BE2C (cell line): Measurements from ENCODE around the gene CXCL17.

ENCODE experiments used
- DNase-seq: peaks from one replicate; pipeline ENCODE4 v3.0.0-alpha.2; 2020
- H3K27me3 ChIP-seq: fragments of 250-450 bp; sonication (Bioruptor Pico); 2 replicates; pipeline ENCODE4 v1.5.1; 2020; ENCODE audit warnings: mild to moderate bottlenecking
- H3K36me3 ChIP-seq: fragments of 250-450 bp; sonication (Bioruptor Pico); 2 replicates; pipeline ENCODE4 v1.5.1; 2020; ENCODE audit warnings: mild to moderate bottlenecking
- H3K4me1 ChIP-seq: fragments of 250-450 bp; sonication (Bioruptor Pico); 2 replicates; pipeline ENCODE4 v1.5.1; 2020
- H3K4me3 ChIP-seq: 2 replicates; pipeline ENCODE4 v1.5.1; 2011; ENCODE audit warnings: low read depth, low read length
- H3K9me3 ChIP-seq: fragments of 250-450 bp; sonication (Bioruptor Pico); 2 replicates; pipeline ENCODE4 v1.5.1; 2020
- TF ChIP-seq, protein P1 (sequence below): IDR thresholded peaks from 2 replicates; pipeline ENCODE4 v1.5.1; 2012; ENCODE audit warnings: mild to moderate bottlenecking, low read depth, low read length

Gene CXCL17

DNA sequence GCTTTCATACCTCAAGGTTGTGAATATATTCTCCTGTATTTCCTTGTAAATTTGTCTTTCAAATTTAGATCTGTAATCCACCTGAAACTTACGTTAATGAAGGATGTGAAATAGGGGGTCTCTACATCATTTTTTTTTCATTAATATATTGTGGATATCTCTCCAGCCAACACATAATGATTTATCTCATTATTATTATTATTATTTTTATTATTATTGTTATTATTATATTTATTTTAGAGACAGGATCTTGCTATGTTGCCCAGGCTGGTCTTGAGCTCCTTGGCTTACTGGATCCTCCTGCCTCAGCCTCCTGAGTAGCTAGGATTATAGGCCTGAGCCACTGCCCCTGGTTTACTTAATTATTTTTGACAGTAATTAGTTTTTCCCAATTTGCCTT, 11.3 kb downstream of the CXCL17 start:
- no peaks in the 10 kb centered on the region for H3K4me1 ChIP-seq
- H3K4me3 ChIP-seq, result no peak overlapping the region
- no peaks in the 10 kb centered on the region for H3K27me3 ChIP-seq
- TF ChIP-seq, protein P1, sequence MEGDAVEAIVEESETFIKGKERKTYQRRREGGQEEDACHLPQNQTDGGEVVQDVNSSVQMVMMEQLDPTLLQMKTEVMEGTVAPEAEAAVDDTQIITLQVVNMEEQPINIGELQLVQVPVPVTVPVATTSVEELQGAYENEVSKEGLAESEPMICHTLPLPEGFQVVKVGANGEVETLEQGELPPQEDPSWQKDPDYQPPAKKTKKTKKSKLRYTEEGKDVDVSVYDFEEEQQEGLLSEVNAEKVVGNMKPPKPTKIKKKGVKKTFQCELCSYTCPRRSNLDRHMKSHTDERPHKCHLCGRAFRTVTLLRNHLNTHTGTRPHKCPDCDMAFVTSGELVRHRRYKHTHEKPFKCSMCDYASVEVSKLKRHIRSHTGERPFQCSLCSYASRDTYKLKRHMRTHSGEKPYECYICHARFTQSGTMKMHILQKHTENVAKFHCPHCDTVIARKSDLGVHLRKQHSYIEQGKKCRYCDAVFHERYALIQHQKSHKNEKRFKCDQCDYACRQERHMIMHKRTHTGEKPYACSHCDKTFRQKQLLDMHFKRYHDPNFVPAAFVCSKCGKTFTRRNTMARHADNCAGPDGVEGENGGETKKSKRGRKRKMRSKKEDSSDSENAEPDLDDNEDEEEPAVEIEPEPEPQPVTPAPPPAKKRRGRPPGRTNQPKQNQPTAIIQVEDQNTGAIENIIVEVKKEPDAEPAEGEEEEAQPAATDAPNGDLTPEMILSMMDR, result no peak
- no peak for DNase-seq
- H3K9me3 ChIP-seq, result no peaks in the 10 kb centered on the region
- H3K36me3 ChIP-seq, result no peaks in the 10 kb centered on the region

DNA sequence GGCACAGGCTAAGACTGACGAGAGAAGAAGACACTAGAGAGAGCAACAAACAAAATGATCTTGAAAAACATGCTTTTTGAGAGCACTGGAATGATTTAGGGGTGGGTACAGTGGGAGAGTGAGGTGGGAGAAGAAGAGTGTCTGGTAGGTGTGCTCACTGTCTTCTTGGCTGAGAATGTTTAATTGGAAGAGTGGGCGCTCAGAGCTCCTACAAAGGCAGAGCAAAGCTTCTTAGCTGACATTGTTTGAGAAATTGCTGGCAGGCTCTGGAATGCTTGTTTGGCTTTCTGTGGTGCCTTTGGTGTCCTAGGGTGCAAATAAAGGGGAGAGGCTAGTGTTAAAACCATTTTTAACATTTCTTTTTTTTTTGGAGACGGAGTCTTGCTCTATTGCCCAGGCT, 14.1 kb downstream of the CXCL17 start:
- Histone ChIP-seq H3K36me3 (no peaks in the 10 kb centered on the region), H3K4me1 (no peaks in the 10 kb centered on the region), H3K27me3 (no peaks in the 10 kb centered on the region), H3K9me3 (no peaks in the 10 kb centered on the region; the same call in 1 of the 2 replicates), H3K4me3 (no peak overlapping the region)
- no peak for DNase-seq
- TF ChIP-seq, protein P1, result no peak

DNA sequence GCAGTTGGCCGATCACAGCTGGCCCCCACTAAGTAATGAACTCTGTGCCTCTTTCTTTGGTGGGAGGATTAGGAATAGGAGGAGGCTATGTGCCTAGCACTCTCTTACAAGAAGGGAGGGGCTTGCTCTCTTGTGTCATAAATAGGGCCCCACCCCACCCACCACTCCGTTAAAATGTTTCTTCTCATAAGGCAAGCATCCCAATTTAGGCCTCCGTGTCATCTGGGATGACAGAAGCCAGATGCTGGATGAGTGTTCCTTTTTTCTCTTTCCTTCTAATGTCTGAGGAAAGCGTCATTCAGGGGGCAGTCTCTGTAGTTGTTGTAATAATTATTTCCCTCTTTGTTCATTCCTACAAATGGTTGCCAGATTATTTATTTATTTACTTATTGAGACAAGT, 15.4 kb downstream of the CXCL17 start, which contains the start of gene LIPE:
TSS of gene LIPE (minus strand) at position 76 of the 400 bp plus-strand sequence. CDS start 239 bp downstream, outside the sequence.
- TF ChIP-seq, protein P1, result no peak
- Histone ChIP-seq H3K36me3 (no peaks in the 10 kb centered on the region), H3K9me3 (no peaks in the 10 kb centered on the region; the same call in 1 of the 2 replicates), H3K4me1 (no peaks in the 10 kb centered on the region), H3K4me3 (no peak within 1 kb of the TSS), H3K27me3 (no peaks in the 10 kb centered on the region)
- DNase-seq, result no peak

DNA sequence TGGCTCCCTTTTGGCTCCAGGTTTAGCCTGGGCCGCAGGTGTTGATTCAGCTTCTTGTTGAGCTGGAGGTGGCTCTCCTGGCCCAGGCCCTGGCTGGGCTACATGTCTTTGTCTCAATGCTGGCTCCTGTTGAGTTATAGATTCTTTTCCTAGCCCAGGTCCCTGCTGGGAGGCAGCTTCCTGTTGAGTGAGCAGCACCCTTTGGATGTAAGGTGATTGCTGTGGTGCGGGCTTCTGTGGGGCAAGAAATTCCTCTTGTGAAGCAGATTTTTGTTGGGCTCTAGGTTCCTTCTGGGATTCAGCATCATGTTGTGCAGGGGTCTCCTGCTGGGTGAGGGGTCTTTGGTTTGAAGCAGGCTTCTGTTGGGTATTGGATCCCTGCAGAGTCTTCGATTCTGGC, 16.1 kb downstream of the CXCL17 start:
- DNase-seq, result no peak
- Histone ChIP-seq H3K4me1 (no peaks in the 10 kb centered on the region), H3K27me3 (no peaks in the 10 kb centered on the region), H3K36me3 (no peaks in the 10 kb centered on the region), H3K4me3 (no peak overlapping the region), H3K9me3 (no peaks in the 10 kb centered on the region; the same call in 1 of the 2 replicates)
- TF ChIP-seq, protein P1, result no peak

DNA sequence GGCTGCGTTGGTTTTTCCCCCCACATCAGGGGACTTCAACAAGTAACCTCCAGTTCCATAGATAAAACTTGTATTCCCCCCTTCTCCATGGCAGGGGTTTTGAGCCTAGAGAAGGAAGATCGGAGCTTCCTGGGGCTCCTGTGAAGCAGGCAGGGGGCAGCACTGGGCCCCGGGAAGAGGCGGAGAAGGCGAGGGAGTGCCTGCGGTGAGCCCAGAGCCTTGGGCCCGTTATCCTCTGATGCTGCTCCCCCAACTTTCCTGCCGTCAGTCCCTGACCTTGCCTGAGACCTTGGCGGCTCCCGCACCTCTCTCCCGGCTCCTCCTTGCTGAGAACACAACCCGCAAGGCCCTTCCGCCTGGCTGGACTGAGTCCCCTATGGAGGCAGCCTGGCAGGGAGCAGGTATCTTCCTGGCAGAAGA, 18.0 kb downstream of the CXCL17 start:
- H3K36me3 ChIP-seq, result no peaks in the 10 kb centered on the region
- TF ChIP-seq, protein P1, result peak; percentile 18
- H3K9me3 ChIP-seq, result no peaks in the 10 kb centered on the region; the same call in 1 of the 2 replicates
- H3K4me1 ChIP-seq, result no peaks in the 10 kb centered on the region
- H3K4me3 ChIP-seq, result no peak overlapping the region
- no peak for DNase-seq
- H3K27me3 ChIP-seq, result no peaks in the 10 kb centered on the region

DNA sequence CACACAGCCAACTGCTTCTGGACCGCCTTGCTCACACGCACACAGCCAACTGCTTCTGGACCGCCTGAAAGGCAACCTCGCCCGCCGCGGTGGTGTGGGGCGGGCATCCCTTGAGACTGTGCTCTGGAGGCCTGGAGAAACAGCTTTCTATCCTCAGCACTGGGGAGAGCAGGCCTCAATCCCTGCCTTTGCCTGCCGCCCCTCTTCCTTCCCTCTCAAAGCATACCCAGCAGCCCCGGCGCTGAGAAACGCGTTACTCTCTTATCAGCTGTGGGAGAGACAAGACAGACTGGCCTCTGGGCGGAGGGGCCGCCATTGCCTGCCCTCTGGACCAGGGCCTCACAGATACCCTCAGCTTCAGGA, 18.4 kb downstream of the CXCL17 start:
- H3K27me3 ChIP-seq, result no peaks in the 10 kb centered on the region
- TF ChIP-seq, protein P1, result no peak
- H3K36me3 ChIP-seq, result no peaks in the 10 kb centered on the region
- no peak for DNase-seq
- no peaks in the 10 kb centered on the region; the same call in 1 of the 2 replicates for H3K9me3 ChIP-seq
- H3K4me1 ChIP-seq, result no peaks in the 10 kb centered on the region
- H3K4me3 ChIP-seq, result no peak overlapping the region
